NCI-H82 (cell line): Measurements from ENCODE around the gene N4BP2.
A peak's percentile ranks its signal among the peaks of the same experiment; 100 is the strongest.
"Not testable (repeated sequence)": the region's sequence is repeated elsewhere in the genome, so short reads cannot be mapped to it uniquely, and the experiment has no call there.

Source experiments
- DNase-seq: peaks from one replicate; lab custom pipeline; 2025; lab: John Stamatoyannopoulos, UW

The N4BP2 gene

GRCh38 chr4:40056716-40057585 lies at the start of gene N4BP2:
TSS of gene N4BP2 (plus strand) at chr4:40056850. CDS start at chr4:40097341, 40,491 bp downstream.
- peak; percentile 87 for DNase-seq

GRCh38 chr4:40016007-40016406 lies 40.6 kb upstream of the N4BP2 start:
- DNase-seq: no peak

- no peak for DNase-seq
Measured at GRCh38 chr4:40020221-40020620, 36.4 kb upstream of the N4BP2 start.

- not testable (repeated sequence) for DNase-seq
Measured at GRCh38 chr4:40021116-40021515, 35.5 kb upstream of the N4BP2 start.

GRCh38 chr4:40024049-40024448 lies 32.6 kb upstream of the N4BP2 start:
- not testable (repeated sequence) for DNase-seq

- DNase-seq: no peak
Measured at GRCh38 chr4:40032785-40033184, 23.9 kb upstream of the N4BP2 start.

GRCh38 chr4:40033613-40034012 lies 23.0 kb upstream of the N4BP2 start:
- no peak for DNase-seq

GRCh38 chr4:40038977-40039376 lies 17.7 kb upstream of the N4BP2 start:
- no peak for DNase-seq

- no peak for DNase-seq
Measured at GRCh38 chr4:40040908-40041307, 15.7 kb upstream of the N4BP2 start.

GRCh38 chr4:40043786-40044185 lies 12.9 kb upstream of the N4BP2 start:
- no peak for DNase-seq

- no peak for DNase-seq
Measured at GRCh38 chr4:40046311-40046980, 10.2 kb upstream of the N4BP2 start.

GRCh38 chr4:40053161-40053560 lies 3.5 kb upstream of the N4BP2 start:
- DNase-seq: no peak

GRCh38 chr4:40055511-40055862 lies 1.2 kb upstream of the N4BP2 start:
- peak; percentile 22 for DNase-seq

GRCh38 chr4:40055863-40056715 lies 561 bp upstream of the N4BP2 start:
- peak; percentile 70 for DNase-seq

GRCh38 chr4:40057586-40058091 lies 989 bp downstream of the N4BP2 start:
- peak; percentile 92 for DNase-seq

- no peak for DNase-seq
Measured at GRCh38 chr4:40058121-40058520, 1.5 kb downstream of the N4BP2 start.

- DNase-seq: no peak
Measured at GRCh38 chr4:40058854-40059253, 2.2 kb downstream of the N4BP2 start.

GRCh38 chr4:40059362-40059761 lies 2.7 kb downstream of the N4BP2 start:
- DNase-seq: no peak

GRCh38 chr4:40065010-40065409 lies 8.4 kb downstream of the N4BP2 start:
- no peak for DNase-seq

GRCh38 chr4:40066651-40067050 lies 10.0 kb downstream of the N4BP2 start:
- no peak for DNase-seq

GRCh38 chr4:40070387-40070786 lies 13.7 kb downstream of the N4BP2 start:
- no peak for DNase-seq

GRCh38 chr4:40086421-40086820 lies 29.8 kb downstream of the N4BP2 start:
- DNase-seq: no peak
